HG03095 (cell line): ENCODE measurements around the gene MAPK10.

Source experiments
- ATAC-seq: cut with Tn5 transposase; IDR thresholded peaks from one replicate; pipeline ENCODE4 v1.9.1; 2021; ENCODE audit warnings: moderate library complexity; ENCODE audit not compliant: unreplicated experiment

MAPK10 gene

DNA sequence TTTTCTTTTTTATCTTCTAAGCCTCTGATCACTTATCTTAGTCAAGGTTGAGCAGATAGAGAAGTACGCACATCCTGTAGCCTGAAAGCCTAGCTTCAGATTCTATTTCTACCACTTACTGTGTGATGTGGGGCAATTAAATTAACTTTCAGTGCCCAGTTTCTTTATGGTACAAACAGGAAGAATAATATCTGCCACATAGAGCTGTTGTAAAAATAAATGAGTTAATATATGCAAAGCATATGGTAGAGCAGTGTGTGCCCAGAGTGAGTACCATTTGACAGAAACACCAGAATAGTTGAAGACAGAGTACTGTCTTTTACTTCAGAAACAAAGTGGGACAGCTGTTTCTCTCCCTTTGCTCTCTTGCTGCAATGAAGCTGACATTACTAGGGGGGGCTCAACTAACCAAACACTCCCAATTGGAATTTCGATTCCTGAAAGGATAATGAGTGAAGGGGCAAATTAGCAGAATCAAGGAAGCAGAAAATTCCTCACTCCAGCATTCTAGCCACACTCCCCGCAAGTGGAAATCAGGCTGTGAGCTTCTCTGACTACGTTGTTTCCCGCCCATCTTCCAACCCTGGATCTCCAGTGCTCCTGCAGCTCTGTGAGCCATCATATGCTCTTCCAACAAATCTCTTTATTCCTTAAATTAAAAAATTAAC is 80.4 kb downstream of the MAPK10 start:
- ATAC-seq: no peak

DNA sequence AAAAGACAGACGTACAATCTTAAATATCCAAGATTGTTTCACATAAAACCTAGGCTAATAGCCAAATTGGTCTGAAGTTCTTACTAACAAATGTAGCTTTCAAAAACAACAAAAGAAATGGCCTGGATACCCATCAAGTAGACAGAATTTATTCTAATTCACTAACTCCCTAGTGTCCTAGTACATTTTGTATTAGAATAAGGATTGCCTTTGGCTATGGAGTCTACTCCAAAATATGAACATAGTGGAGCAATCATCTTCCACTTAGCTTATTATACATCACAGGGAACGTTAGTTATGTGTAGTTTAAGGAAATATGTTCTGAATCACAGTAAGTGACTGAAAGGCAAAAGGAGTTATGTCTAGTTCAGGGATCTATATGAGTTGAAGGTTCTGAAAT is 81.7 kb downstream of the MAPK10 start:
- ATAC-seq: no peak

DNA sequence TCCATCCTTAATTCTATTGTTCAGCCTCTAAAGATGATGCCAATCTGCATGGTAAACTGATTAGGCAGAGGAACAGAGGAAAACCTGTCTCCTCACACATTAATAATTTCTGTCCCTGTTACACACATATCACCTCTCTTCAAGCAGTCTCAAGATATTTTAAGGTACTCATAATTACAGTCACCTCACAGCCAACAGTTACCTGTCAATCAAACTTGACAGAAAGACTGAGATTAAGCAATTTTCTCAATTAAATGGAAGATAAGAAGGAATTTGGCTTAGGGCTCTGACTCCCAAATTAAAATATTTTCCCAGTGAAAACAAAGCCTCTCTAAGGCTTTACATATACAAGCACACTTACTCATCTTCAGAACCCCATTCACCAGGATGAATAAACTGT is 85.2 kb downstream of the MAPK10 start:
- no peak for ATAC-seq

DNA sequence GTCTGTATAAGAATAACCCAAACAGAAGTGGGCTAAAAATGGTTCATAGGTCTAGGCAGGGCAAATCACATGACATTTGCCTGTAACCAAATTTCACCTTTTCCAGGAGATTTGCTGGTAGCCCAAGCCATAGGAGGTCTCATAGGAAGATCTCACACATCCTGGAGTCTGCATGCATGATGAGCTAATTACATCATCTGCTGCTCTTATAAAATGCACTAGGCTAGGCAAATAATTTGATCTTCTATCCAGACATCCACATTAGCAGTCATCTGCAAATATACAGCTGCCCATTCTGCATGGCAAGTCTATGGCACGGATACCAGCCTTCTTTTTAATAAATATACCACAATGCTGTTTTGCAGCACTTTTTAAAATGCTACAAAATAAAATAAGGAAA is 87.2 kb downstream of the MAPK10 start:
- no peak for ATAC-seq

DNA sequence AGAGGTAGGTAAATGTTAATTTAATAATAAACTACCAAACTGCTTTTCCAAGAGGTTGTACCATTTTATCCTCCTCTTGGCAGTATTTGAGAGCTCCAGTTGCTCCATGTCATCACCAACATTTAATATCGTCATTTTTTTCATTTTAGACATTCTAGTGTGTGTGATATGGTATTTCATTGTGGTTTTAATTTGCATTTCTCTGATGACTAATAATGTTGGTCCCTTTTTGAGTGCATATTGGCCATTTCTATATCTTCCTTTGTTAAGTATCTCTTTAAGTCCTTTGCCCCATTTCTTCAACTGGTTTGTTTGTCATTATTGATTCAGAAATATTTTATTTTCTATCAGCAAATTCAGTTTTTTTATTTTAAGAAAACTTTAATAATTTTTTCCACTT is 88.8 kb downstream of the MAPK10 start:
- no peak for ATAC-seq

DNA sequence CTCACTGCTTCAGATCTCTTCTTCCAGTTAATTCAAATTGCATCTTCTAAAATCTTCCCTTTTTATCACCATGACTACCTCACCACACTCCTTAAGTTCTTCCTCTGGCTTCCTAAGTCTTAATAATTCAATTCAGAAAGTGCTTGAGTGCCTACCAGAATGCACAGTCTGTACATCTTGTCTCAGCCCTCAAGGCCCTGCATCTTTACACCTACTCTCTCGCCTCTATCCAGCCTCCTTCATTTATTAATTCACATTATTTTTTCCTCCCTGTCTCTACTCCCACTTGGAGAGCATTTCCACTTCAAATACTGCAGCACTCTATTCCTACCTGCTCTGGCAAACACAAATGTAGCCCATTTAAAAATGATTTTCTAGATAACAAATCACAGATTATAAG is 90.5 kb downstream of the MAPK10 start:
- no peak for ATAC-seq

DNA sequence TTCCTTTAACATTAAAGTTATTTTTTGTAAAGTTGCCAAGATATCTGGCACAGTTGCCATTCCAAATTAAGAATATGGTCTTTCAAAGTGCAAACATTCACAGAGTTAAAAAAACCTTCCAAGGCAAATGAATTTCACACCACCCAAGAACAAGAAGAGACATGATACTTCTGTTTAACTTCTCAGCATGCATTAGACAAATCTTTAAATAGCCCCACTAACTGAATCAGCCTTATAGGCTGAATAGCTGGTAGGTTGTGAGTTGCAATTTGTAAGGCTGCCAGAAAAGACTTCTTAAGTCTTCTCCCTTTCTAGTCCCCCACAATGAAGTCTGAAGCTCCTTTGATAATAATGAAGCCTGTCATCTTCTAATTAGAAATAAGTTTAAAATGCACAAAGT is 95.6 kb downstream of the MAPK10 start:
- no peak for ATAC-seq

DNA sequence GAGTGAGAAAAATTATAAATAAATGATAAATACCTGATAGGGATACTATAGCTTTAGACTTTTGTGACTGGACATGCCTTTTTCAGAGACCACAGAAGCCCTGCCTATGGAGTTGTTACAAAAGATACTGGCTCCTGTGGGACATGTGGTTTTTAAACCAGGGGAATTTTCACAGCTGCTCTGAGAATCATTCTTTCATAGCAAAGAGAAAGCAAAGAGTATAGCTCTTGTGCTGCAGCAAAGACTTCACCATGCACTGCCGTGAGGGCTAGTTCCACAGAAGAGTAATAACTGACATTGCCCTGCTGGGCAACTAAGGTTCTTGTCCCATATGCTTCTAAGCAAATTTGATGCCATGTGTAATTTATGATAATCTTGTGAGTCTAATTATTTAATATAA is 98.2 kb downstream of the MAPK10 start:
- no peak for ATAC-seq

DNA sequence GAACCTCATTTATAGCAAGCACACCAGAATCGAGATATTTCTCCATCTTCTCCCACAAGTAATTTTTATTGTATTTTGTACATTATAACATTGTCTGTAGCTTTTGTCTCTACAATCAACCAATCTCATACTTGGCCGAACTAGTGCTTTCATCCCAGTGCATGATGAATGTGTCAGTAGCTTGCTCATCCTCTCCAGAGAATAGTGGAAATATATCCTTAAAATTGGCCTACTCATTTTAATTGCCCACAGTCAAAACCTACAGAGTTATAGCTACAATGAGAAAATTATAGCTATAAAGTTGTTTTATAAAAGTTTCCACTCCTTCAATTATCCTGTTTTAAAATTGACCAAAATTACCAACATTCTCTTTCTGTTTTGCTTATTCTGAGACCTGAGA is 103.8 kb downstream of the MAPK10 start:
- ATAC-seq: no peak

DNA sequence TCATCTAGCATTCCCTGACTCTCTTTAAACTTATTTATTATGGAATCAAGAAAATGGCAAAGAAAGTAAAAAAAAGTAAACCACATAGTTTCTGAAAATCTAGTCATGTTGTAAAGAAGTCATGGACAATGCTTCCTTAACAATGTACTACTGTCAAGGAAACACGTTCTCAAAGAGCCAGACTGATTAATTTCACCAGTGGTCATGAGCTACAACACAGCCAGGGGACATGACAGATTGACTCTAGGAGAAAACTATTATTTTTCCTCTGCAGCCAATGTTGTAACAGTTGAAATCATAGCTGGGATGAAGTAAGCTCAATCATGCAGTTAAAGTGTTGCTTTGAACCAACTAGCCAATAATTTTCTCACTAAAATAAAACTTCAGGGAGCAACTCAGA is 109.2 kb downstream of the MAPK10 start:
- ATAC-seq: no peak

DNA sequence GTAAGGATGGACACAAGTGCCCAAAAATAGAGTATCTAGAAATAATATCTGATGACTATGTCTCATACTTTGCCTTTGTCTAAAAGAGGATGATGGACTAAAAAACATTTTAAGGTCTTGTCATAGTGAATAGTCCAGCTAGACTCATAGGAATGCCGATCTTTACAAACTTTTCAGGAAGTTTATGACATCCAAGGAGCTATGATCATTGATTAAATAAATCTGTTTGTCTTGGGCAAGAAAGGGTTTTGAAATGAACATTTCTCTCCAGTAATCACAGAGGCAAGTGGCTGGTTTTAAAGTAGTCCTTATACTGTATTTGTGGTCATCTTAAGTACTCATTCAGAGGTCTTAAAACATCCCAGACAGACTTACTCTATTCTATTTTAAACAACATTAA is 109.8 kb downstream of the MAPK10 start:
- no peak for ATAC-seq

DNA sequence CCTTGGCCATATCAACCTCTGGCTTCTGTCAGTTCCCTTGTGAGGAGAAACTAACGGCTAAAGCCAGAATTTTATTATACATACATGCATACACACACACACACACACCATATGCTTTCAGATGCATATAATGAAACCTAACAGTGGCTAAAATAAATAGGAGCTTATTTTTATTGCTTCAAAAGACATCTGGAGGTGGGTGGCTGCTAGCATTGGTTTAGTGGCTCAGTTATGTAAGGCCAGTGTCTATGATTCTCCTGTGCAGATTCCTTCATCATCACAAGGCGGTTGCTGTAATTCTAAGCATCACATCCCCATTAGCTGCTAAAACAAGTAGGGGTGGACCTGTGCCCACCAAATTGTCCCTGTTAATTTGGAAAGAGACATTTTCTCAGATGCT is 110.8 kb downstream of the MAPK10 start:
- no peak for ATAC-seq

DNA sequence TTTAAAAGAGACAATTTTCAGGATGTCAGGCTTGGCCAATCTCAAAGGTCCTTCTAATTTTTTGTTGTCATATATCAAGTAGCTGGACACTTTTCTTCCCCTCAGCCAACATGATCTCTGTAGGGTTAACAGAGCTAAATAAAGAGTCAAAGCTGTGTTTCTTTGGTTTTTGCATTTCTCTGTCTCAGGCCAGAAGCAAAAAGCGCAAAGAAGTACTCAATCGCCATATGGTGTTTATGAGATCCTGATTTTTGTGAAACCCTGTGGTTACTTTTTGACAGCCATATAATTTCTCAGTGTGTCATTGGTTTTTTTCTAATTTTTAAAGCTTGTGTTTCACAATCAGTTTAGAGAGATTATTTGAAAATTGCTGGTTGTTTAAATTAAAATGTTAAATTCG is 111.9 kb downstream of the MAPK10 start:
- no peak for ATAC-seq

DNA sequence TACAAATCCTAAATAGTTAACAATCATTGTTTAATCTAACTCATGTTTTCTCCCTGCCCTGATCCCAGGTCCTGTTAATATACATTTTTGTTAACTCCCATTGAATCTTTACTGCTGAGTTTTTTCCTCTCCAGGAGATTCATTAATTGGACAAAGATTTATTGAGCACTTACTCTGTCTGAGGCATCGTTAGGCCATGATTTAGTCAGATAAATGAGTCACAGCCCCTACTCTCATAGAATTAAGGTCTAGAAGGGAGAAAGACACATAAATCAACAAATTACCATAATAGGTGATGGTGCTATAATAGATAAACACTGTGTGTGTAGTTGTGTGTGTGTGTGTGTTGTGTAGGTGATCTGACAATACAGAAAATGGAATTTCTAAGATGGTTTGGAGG is 112.5 kb downstream of the MAPK10 start:
- no peak for ATAC-seq

DNA sequence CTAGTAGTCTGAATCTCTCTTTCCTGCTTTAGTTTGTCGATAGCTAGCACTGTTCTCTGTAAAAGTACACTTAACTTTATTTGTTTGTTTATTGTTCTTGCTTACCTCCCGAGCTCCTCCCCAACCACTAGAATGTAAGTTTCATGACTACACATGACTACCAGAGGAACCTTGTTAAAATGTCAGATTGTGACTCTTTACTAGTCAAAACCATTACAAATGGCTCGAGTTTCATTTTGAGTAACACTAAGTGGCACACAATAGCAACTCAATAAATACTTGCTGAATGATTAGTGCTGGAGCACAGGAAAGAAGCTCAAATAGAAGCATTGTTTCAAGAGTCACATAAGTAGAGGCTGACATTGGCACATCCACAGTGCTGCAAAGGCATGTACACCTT is 116.1 kb downstream of the MAPK10 start:
- ATAC-seq: no peak

DNA sequence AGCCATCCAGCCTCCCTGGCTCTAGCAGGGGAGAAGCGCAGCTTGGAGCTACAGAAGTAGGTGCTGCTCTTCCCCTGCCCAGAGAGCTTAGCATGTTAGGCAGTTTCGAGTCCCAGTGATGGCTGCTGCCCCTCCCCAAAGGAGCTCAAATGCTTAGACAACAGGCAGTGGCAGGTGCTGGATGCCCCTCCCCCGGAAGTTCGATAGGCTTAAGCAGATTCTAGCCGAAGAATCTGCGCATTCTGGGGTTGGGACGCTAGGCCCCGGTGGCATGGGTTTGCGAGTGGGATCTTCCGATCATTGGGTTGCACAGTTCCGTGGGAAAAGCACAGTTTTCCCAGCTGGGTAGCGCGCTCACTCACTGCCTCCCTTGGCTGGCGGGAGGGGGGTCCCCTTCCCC is 117.2 kb downstream of the MAPK10 start:
- no peak for ATAC-seq

DNA sequence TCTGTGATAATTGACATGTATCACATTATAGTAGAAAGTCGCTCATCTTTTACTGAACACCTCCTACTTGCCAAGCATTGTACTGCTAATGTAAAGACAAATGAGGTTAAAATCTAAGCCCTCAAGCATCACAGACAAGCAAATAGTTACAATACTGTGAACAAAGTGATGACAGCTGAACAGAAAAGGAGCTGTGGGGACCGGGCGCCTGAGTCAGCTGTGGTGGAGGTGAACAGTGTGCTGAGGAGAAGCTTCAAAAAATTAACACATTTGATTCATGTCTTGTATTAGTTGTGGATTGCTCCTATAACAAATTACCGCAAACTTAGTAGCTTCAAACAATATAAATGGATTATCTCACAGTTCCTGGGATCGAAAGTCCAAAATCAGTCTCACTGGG is 124.3 kb downstream of the MAPK10 start:
- no peak for ATAC-seq

DNA sequence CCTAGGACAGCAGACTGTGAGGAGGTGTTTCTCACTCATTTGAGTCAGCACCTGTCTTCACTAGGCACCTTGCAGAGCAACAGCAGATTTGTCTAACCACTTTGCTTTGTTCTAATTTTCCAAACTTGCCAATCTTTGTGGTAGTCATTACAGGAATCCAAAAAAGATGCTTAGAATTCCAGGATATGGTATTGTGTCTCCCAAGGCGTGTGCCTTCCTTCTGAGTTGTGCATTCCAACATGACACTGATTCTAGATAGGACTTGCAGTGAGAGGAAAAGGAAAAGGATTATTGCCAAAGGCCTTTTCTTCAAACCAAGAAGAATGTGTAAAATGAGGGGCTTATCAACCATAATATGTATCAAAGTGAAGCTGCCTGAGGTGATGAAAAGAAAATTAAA is 126.2 kb downstream of the MAPK10 start:
- no peak for ATAC-seq

DNA sequence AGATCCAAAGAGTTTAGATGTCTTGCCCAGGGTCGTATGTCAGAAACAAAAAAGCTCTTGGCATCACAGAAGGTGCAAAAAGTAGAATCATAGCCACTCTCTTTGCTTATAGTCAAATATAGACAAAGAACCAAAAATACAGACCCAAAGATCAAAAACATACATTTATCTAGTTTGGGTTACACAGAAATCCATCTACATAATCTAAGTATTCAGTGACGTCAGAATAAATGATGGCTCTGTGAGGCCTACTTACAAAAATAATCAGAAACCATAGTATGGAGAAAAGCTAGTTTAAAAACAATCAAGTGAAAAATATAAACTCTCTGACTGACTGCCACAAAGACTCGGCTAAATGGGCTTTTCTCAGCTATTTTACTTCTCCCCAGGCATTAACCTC is 126.8 kb downstream of the MAPK10 start:
- ATAC-seq: no peak

DNA sequence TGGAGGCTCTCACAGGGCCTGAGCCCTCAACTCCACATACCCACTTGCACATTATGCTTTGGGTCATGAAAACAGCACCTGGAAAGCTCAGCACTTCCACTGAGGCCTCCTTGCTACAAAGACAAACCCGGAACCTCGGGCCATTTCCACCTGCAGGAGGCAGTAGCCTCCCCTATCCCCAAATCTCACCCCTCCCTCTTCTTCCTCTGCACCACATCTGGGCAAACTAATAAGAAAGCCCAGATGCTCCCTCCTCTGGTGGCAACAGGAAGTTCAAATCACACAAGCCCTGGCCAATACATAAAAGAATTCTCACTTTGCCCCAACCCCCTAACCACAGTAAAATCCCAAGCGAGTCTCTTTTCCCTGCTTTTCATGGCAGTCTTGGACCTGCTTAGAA is 136.4 kb downstream of the MAPK10 start:
- ATAC-seq: peak; percentile 65

DNA sequence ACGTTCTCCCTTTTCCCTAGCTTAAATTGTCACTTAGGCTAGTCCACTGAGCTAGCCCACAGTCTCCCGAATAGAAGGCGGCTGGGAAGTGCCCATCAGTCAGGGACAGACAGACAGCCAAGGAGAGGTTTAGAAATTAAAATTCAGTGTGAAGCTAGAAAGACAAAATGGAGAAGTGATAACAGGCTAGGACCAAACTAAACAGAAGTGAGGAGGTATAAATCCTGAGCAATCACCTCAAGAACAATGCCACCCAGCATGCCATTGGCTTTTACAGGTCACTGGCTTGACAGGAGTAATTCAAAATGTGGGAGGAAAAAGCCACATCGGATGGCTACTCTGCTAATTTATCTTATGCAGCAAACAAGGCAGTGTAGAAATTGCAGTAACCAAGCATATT is 138.9 kb downstream of the MAPK10 start:
- no peak for ATAC-seq

DNA sequence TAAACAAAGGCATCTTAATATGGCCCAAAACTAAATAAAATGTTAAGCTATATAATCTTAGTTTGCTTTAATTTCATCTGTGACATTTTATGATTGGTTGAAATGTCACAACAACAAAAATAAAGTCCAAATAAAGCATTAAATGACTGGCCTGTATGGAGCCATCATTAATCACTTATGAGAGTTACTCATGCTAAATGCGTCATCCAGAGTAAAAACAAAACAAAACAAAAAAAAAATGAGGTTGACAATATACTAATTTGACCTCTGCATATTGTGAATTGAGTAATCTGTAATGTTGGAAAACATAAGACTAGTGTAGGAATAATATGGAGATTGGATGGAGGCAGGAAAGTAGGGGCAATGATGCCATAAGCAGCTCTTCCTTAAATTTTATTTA is 139.7 kb downstream of the MAPK10 start:
- no peak for ATAC-seq

DNA sequence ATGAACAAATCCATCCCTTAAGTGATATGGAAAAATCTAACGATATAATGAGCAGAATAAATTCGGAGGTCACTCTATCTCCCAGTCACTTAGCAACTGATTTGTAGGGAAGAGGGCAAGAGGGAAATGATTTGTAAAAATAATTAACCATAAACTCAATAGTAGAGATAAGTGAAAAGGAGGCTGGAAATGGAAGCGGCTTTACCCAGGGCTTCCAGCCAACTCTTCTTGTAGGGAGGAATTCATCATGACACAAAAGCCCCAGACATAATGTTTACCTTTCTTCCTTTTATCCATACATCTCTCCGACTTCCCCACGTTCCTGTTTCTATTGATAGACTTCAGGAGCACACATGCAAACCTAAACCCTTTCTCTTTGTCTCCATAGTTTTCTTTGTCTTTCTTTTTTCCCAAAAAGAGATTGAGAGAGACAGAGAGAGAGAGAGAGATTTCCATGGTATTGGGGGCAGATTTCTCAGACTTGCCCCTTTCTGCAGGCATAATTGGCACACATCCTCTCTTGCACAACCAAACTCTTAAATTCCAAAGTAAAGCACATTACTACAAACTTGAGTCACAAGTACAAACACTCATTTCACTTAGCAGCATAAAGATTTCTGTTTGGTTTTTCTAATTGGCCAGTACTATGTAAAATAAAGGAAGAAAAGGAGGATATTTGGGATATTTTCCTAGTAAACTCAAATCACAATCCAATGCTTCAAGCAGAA is 140.9 kb downstream of the MAPK10 start:
- no peak for ATAC-seq
